ENCODE measurements around the gene MAP3K14. TPM values are rescaled to one million over a fixed set of nuclear protein-coding genes. Genes with fewer than 3 reads are reported as not detected.

MAP3K14 gene
- total and polyA plus RNA-seq, 2 of the 4 experiments (the other 2 are of a cell fraction) = 4.1 to 21.7 TPM

- Histone ChIP-seq H4K91ac (ENCODE audit: insufficient read depth, low read depth, low read length) (no peak overlapping the region), H4K8ac (ENCODE audit: low read depth in 2 of 2, low read length in 2 of 2) (no peak overlapping the region), H4K5ac (ENCODE audit: low read depth, low read length) (no peak overlapping the region), H3K27me3 (ENCODE audit: control insufficient read depth, insufficient read depth, low read length) (no peaks in the 10 kb centered on the region), H3K56ac (ENCODE audit: extremely low read depth, insufficient read depth, low read length) (no peak overlapping the region), H3K27ac (ENCODE audit: insufficient read depth, low read length) (no peak overlapping the region), H2BK5ac (ENCODE audit: low read depth, low read length, poor library complexity, severe bottlenecking) (no peak overlapping the region), H2AK5ac (ENCODE audit: low read depth, low read length) (peak overlapping the region; percentile 56; the same call in 1 of the 2 replicates), H3K14ac (replicated peaks; ENCODE audit: low read depth, low read length) (peak overlapping the region; percentile 10; the same call in 1 of the 2 replicates), H3K4ac (ENCODE audit: low read depth, low read length) (peak overlapping the region; percentile 47), H3K4me2 (ENCODE audit: low read depth, low read length) (peak overlapping the region; percentile 99), H3K4me1 (ENCODE audit: control insufficient read depth, insufficient read depth, low read length) (peaks cover 43% of the 10 kb centered on the region), H3K18ac (ENCODE audit: low read depth, low read length) (no peak overlapping the region), H2BK20ac (ENCODE audit: low read depth, low read length) (peak overlapping the region; percentile 9; the same call in 1 of the 2 replicates), H3K9me1 (ENCODE audit: insufficient read depth, low read length) (peaks cover 38% of the 10 kb centered on the region), H3K4me3 (ENCODE audit: insufficient read depth, low read depth, low read length) (peak overlapping the region; percentile 28; the same call in 1 of the 2 replicates), H3K9ac (ENCODE audit: low read depth, low read length) (peak overlapping the region; percentile 90; the same call in 1 of the 2 replicates), H4K20me1 (ENCODE audit: insufficient read depth, low read length) (peaks cover 65% of the 10 kb centered on the region), H3K79me1 (ENCODE audit: low read depth in 1 of 2, low read length in 2 of 2) (peaks cover 25 to 75% of the 10 kb centered on the region in 2 experiments), H3K23ac (ENCODE audit: low read depth, low read length) (peak overlapping the region; percentile 30), H2BK15ac (ENCODE audit: low read depth, low read length) (no peak overlapping the region; the same call in 2 of the 3 replicates), H3K36me3 (ENCODE audit: control insufficient read depth, insufficient read depth, low read length) (peaks cover 5% of the 10 kb centered on the region), H2AFZ (replicated peaks; ENCODE audit: low read length, poor library complexity) (no peak overlapping the region), H2AK9ac (replicated peaks; ENCODE audit: low read depth, low read length, poor library complexity) (no peak overlapping the region), H3K9me3 (ENCODE audit: control insufficient read depth, insufficient read depth, low read length) (no peaks in the 10 kb centered on the region), H2BK120ac (ENCODE audit: low read depth, low read length) (no peak overlapping the region)
- intact Hi-C loops (cut with micrococcal nuclease) = no loop called here
- in situ Hi-C loops (cut with MboI; ENCODE audit: low sequenced_read_pairs) = loop anchor here (5.0 kb wide), 1 partner anchor 58 kb away; no protein-coding TSS in a partner anchor
- ChIA-PET POLR2A (ENCODE audit: unreplicated experiment) (interaction anchor here (0.5 kb wide), 1 partner anchor 159 kb away, joined by 4 read pairs; no protein-coding TSS in a partner anchor), CTCF (interaction anchor here (1.2 kb wide), 1 partner anchor 37 kb away, joined by 4 read pairs; no protein-coding TSS in a partner anchor)
- no TSS peak for BruUV-seq (replicated peaks)
- dilution Hi-C loops (cut with HindIII; ENCODE audit: low sequenced_read_pairs, unreplicated experiment) = no loop called here
- ATAC-seq (ENCODE audit: low read depth) (no peak), DNase-seq (no peak)
- 44% methylated on average over 1 of the region's 7 CpGs; no CpG with 5 or more reads in 1 of the 2 experiments for WGBS, 2 experiments (ENCODE audit: extremely low coverage in 2 of 2, insufficient read length in 1 of 2)
- TF ChIP-seq NFE2L2 (IDR thresholded peaks at IDR 0.05; ENCODE audit: low read depth, low read length) (0 out of 2 replicates have a peak, but pooled peaks have one; percentile 16), RCOR1 (IDR thresholded peaks at IDR 0.05; ENCODE audit: insufficient replicate concordance, low read length) (no peak)
These were observed 2.7 kb downstream of the MAP3K14 start for GRCh38 chr17:45313996-45314740.
